HepG2 (cell line): ENCODE measurements around the gene RMI2. TPM values are rescaled to one million over a fixed set of nuclear protein-coding genes. Genes with fewer than 3 reads are reported as not detected.

Experiments used
- GABPA ChIP-seq, 2 experiments: IDR thresholded peaks; 2 replicates each; pipeline ENCODE4 v1.6.1; 2011 to 2016; ENCODE audit warnings: low read depth in 2 of 2, low read length in 1 of 2, missing biosample characterization in 1 of 2, missing genetic modification characterization in 1 of 2
- NRL ChIP-seq: sonication (generic); formaldehyde crosslinking; IDR thresholded peaks from 2 replicates; pipeline ENCODE4 v1.5.0; 2020; ENCODE audit warnings: missing genetic modification reagents, mild to moderate bottlenecking, moderate library complexity, borderline replicate concordance
- POLR2AphosphoS5 ChIP-seq: IDR thresholded peaks from 2 replicates; pipeline ENCODE4 v1.6.1; 2012; ENCODE audit warnings: low read depth, low read length
- RFXAP ChIP-seq: sonication (generic); formaldehyde crosslinking; IDR thresholded peaks from 2 replicates; pipeline ENCODE4 v1.4.0; 2020; ENCODE audit warnings: missing genetic modification reagents, borderline replicate concordance
- SIN3A ChIP-seq: IDR thresholded peaks from 2 replicates; pipeline ENCODE4 v1.6.1; 2011; ENCODE audit warnings: low read depth, mild to moderate bottlenecking, control low read depth, low read length, borderline replicate concordance
- SMAD3 ChIP-seq: sonication (generic); formaldehyde crosslinking; IDR thresholded peaks from 2 replicates; pipeline ENCODE4 v1.4.0; 2020; ENCODE audit warnings: missing genetic modification reagents
- SNAI1 ChIP-seq: sonication (generic); formaldehyde crosslinking; IDR thresholded peaks from 2 replicates; pipeline ENCODE4 v1.5.0; 2020; ENCODE audit warnings: mild to moderate bottlenecking, missing genetic modification reagents, borderline replicate concordance
- STAT5B ChIP-seq: sonication (generic); formaldehyde crosslinking; IDR thresholded peaks from 2 replicates; pipeline ENCODE4 v1.4.0; 2020; ENCODE audit warnings: missing genetic modification reagents
- YEATS4 ChIP-seq: sonication (generic); formaldehyde crosslinking; IDR thresholded peaks from 2 replicates; pipeline ENCODE4 v1.4.0; 2020; ENCODE audit warnings: missing genetic modification reagents, borderline replicate concordance
- ZNF512B ChIP-seq: sonication (generic); formaldehyde crosslinking; IDR thresholded peaks from 2 replicates; pipeline ENCODE4 v1.5.1; 2020; ENCODE audit warnings: missing genetic modification reagents, mild to moderate bottlenecking, borderline replicate concordance
- ZNF724P ChIP-seq: sonication (generic); formaldehyde crosslinking; IDR thresholded peaks from 2 replicates; pipeline ENCODE4 v1.8.0; 2022; ENCODE audit warnings: missing genetic modification reagents, borderline replicate concordance
- polyA plus RNA-seq, 8 experiments: library from polyadenylated mRNA; depleted of rRNA in 3 of 8; stranded (reverse) in 7 of 8; unstranded in 1 of 8; fragments of >200 nt; fragmentation: Illumina TruSeq in 4 of 8; extraction: Trizol in 4 of 8; gene quantifications; 2 replicates each; pipeline versions ENCODE4 v1.2.1 to v1.2.3, GENCODE V29; 2011 to 2016; ENCODE audit warnings: low read depth in 4 of 8, missing spikeins in 1 of 8, mixed read lengths in 1 of 8; ENCODE audit not compliant: insufficient read depth in 1 of 8
- total RNA-seq, 5 experiments: library from RNA; depleted of rRNA; stranded (reverse); fragments of >200 nt; fragmentation: Illumina TruSeq; extraction: Trizol; gene quantifications; 2 replicates each; pipeline ENCODE4 v1.2.3, GENCODE V29; 2016; ENCODE audit warnings: low read depth in 1 of 5
- TF ChIP-seq, protein P1 (sequence below): sonication (generic); formaldehyde crosslinking; IDR thresholded peaks from 2 replicates; pipeline ENCODE4 v1.5.1; 2020; ENCODE audit warnings: mild to moderate bottlenecking, moderate library complexity, missing genetic modification reagents
- TF ChIP-seq, protein P2 (sequence below): sonication (generic); formaldehyde crosslinking; IDR thresholded peaks from 2 replicates; pipeline ENCODE4 v1.5.0; 2020; ENCODE audit warnings: mild to moderate bottlenecking, missing genetic modification reagents
- TF ChIP-seq, protein P3 (sequence below): sonication (generic); formaldehyde crosslinking; IDR thresholded peaks from 2 replicates; pipeline ENCODE4 v1.8.0; 2023; ENCODE audit warnings: mild to moderate bottlenecking, missing genetic modification reagents

The RMI2 gene
- total and polyA plus RNA-seq, 2 of the 13 experiments (the other 11 are each of a cell fraction or from before 2014, with no cell fraction given) = 24.5 to 55.7 TPM

DNA sequence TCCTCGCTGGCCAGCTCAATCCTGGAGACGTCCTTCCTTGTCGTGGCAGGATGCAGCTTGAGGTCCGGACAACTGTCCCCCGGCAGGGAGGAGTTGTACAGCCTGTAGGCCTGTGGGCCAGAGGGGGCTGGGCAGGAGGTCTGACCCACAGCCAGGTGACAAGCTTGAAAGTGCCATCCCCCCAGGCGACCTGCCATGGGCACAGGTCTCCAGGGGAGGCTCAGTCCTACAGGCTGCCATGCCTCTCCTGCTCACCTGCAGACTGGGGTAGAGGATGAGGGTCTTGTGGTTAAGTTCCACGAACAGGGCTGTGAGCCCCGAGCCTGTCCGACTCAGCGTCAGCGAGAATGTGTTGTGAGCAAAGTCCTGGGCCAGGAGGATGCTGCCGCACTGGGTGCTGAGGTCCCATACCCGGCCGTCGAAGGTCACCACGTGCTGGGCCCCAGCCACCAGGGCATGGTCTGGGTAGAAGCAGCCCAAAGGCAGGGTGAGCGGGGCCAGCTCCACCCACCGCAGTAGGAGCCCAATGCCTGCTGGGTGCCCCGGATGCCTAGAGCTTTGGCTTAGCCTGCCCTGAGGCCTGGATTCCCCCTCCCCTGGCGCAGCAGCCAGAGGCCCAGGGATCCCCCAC is 39.8 kb downstream of the RMI2 start (continued):
- TF ChIP-seq ZNF512B (CRISPR knock-in tag) (no peak; the same call in 1 of the 2 replicates), POLR2AphosphoS5 (no peak), GABPA (IDR thresholded peaks at IDR 0.05; ENCODE audit: low read depth, low read length) (no peak), GABPA (CRISPR knock-in tag; IDR thresholded peaks at IDR 0.05; ENCODE audit: low read depth) (no peak), NRL (CRISPR knock-in tag) (0 out of 2 replicates have a peak, but pooled peaks have one; percentile 42), SIN3A (no peak), RFXAP (CRISPR knock-in tag) (no peak), SMAD3 (CRISPR knock-in tag) (no peak), YEATS4 (no peak), SNAI1 (CRISPR knock-in tag) (0 out of 2 replicates have a peak, but pooled peaks have one; percentile 55), ZNF724P (no peak; the same call in 1 of the 2 replicates), STAT5B (CRISPR knock-in tag) (no peak)
- TF ChIP-seq, protein P1, sequence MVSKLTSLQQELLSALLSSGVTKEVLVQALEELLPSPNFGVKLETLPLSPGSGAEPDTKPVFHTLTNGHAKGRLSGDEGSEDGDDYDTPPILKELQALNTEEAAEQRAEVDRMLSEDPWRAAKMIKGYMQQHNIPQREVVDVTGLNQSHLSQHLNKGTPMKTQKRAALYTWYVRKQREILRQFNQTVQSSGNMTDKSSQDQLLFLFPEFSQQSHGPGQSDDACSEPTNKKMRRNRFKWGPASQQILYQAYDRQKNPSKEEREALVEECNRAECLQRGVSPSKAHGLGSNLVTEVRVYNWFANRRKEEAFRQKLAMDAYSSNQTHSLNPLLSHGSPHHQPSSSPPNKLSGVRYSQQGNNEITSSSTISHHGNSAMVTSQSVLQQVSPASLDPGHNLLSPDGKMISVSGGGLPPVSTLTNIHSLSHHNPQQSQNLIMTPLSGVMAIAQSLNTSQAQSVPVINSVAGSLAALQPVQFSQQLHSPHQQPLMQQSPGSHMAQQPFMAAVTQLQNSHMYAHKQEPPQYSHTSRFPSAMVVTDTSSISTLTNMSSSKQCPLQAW (CRISPR knock-in tag) = 0 out of 2 replicates have a peak, but pooled peaks have one; percentile 25
- TF ChIP-seq, protein P2, sequence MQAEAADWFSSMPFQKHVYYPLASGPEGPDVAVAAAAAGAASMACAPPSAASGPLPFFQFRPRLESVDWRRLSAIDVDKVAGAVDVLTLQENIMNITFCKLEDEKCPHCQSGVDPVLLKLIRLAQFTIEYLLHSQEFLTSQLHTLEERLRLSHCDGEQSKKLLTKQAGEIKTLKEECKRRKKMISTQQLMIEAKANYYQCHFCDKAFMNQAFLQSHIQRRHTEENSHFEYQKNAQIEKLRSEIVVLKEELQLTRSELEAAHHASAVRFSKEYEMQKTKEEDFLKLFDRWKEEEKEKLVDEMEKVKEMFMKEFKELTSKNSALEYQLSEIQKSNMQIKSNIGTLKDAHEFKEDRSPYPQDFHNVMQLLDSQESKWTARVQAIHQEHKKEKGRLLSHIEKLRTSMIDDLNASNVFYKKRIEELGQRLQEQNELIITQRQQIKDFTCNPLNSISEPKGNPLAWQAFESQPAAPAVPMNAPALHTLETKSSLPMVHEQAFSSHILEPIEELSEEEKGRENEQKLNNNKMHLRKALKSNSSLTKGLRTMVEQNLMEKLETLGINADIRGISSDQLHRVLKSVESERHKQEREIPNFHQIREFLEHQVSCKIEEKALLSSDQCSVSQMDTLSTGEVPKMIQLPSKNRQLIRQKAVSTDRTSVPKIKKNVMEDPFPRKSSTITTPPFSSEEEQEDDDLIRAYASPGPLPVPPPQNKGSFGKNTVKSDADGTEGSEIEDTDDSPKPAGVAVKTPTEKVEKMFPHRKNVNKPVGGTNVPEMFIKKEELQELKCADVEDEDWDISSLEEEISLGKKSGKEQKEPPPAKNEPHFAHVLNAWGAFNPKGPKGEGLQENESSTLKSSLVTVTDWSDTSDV (CRISPR knock-in tag) = no peak
- TF ChIP-seq, protein P3, sequence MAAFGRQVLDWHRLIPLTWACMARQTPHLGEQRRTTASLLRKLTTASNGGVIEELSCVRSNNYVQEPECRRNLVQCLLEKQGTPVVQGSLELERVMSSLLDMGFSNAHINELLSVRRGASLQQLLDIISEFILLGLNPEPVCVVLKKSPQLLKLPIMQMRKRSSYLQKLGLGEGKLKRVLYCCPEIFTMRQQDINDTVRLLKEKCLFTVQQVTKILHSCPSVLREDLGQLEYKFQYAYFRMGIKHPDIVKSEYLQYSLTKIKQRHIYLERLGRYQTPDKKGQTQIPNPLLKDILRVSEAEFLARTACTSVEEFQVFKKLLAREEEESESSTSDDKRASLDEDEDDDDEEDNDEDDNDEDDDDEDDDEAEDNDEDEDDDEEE (CRISPR knock-in tag) = no peak
